Activated CD8-positive, alpha-beta memory T cell treated with anti-CD3 and anti-CD28 coated beads, Interleukin-2, amount 10 ng/mL, durations not matched to agents 7 days and 5 days (primary cell): ENCODE data around the gene CEP63. TPM values are rescaled to one million over a fixed set of nuclear protein-coding genes. Genes with fewer than 3 reads are reported as not detected.
"Not testable (repeated sequence)": the region's sequence is repeated elsewhere in the genome, so short reads cannot be mapped to it uniquely, and the experiment has no call there.

Source experiments
- ATAC-seq: fragments of 150-1000 bp; cut with Tn5 transposase; one replicate; pipeline ENCODE4 v1.10.0; 2021; ENCODE audit warnings: moderate library complexity
- CTCF ChIA-PET: fragments of 350-600 bp; sonication (Branson Sonifier 250); formaldehyde crosslinking; loops from one replicate; lab custom pipeline; 2021; ENCODE audit warnings: antibody characterized with exemption; lab: Charles Lee
- DNase-seq: peaks from one replicate; pipeline ENCODE4 v3.0.0-alpha.2; 2020
- H3K27ac Mint-ChIP-seq: one replicate; pipeline ENCODE4 v1.8.0; 2021; ENCODE audit warnings: mild to moderate bottlenecking, mixed read lengths
- H3K27me3 Mint-ChIP-seq: one replicate; pipeline ENCODE4 v1.8.0; 2021; ENCODE audit warnings: mixed read lengths
- H3K36me3 Mint-ChIP-seq: one replicate; pipeline ENCODE4 v1.8.0; 2021; ENCODE audit warnings: mild to moderate bottlenecking, mixed read lengths
- H3K4me1 Mint-ChIP-seq: one replicate; pipeline ENCODE4 v1.8.0; 2021; ENCODE audit warnings: mixed read lengths
- H3K4me3 Mint-ChIP-seq: one replicate; pipeline ENCODE4 v1.8.0; 2021; ENCODE audit warnings: mild to moderate bottlenecking, moderate library complexity, mixed read lengths
- H3K9me3 Mint-ChIP-seq: one replicate; pipeline ENCODE4 v1.8.0; 2022; ENCODE audit warnings: low read depth, mixed read lengths
- total RNA-seq, 2 experiments: library from RNA; stranded (reverse); gene quantifications; one replicate each; pipeline ENCODE4 v1.2.3, GENCODE V29; 2021

Gene CEP63
- total RNA-seq, 2 experiments from 2014 or later: 17.8 to 25.8 TPM

- CTCF ChIA-PET: no interaction called here
- ATAC-seq: no peak
- Mint-ChIP-seq H3K9me3 (no peaks in the 10 kb centered on the region), H3K27ac (no peak overlapping the region), H3K36me3 (peaks cover 19% of the 10 kb centered on the region), H3K4me3 (no peak overlapping the region), H3K27me3 (no peaks in the 10 kb centered on the region), H3K4me1 (no peaks in the 10 kb centered on the region)
- no peak for DNase-seq
Measured at GRCh38 chr3:134536781-134537180, 50.9 kb downstream of the CEP63 start.

DNA sequence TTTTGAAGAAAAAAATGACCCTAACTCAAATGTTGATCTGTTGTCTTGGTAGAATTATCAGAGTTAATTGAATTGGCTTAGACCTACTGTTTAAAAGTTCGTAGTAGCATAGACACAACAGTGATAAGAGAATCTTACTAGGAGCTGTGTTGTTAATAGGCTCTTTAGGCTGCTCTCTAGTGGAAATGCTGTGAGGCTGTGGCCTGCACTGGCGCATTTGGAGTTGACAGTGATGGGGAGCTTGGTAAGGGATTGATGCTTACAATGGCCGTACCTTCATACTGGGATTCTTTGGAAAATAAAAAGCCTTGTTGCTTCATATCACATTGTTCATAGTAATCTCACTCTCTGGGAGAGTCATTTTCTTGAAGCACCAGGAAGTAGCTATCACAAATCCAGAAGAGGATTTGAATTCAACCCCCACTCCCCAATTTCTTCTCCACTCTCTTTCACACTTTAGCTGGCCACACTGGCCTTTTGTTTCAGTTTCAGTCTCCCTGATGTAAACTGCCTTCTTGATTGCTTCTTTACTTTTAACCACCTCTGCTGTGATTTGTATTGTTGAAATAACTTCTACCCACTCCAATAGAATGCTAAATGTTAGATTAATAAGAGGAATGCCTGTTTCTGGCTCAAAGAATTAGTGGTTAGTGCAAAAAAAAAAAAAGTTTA, 56.6 kb downstream of the CEP63 start:
- Mint-ChIP-seq H3K36me3 (peaks cover 24% of the 10 kb centered on the region), H3K9me3 (no peaks in the 10 kb centered on the region), H3K4me1 (peaks cover 21% of the 10 kb centered on the region), H3K4me3 (no peak overlapping the region), H3K27me3 (no peaks in the 10 kb centered on the region), H3K27ac (no peak overlapping the region)
- CTCF ChIA-PET: interaction anchor here (1.8 kb wide), 1 partner anchor 16 kb away, joined by 4 read pairs; no protein-coding TSS in a partner anchor
- DNase-seq (no peak), ATAC-seq (no peak)

DNA sequence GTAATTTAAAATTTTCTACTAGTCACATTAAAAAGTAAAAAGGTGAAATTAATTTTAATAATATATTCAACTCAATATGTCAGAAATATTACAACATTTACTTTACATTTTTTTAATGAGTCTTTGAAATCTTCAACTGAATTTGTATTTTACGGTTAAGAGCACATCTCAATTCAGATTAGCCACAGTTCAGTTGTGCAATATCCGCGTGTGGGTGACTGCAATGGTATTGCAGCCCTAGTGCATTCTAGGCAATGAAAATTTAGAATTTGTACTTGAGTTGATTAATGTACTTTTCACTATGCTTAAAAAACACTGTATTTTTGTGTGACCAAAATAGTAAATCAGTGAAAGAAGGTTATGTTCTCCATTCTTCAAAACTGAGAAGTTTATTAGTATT, 57.3 kb downstream of the CEP63 start:
- no peak overlapping the region for H3K4me3 Mint-ChIP-seq
- CTCF ChIA-PET: interaction anchor here (1.8 kb wide), 1 partner anchor 15 kb away, joined by 4 read pairs; no protein-coding TSS in a partner anchor
- DNase-seq (no peak), ATAC-seq (no peak)
- H3K27ac Mint-ChIP-seq: no peak overlapping the region
- peaks cover 21% of the 10 kb centered on the region for H3K4me1 Mint-ChIP-seq
- H3K27me3 Mint-ChIP-seq: no peaks in the 10 kb centered on the region
- no peaks in the 10 kb centered on the region for H3K9me3 Mint-ChIP-seq
- H3K36me3 Mint-ChIP-seq: peaks cover 23% of the 10 kb centered on the region

GRCh38 chr3:134544316-134544715, 58.5 kb downstream of the CEP63 start:
- Mint-ChIP-seq H3K27me3 (no peaks in the 10 kb centered on the region), H3K4me1 (peaks cover 21% of the 10 kb centered on the region), H3K27ac (no peak overlapping the region), H3K4me3 (no peak overlapping the region), H3K36me3 (peaks cover 28% of the 10 kb centered on the region), H3K9me3 (no peaks in the 10 kb centered on the region)
- CTCF ChIA-PET: no interaction called here
- peak; percentile 47 for ATAC-seq
- DNase-seq: no peak

GRCh38 chr3:134544783-134545182, 58.9 kb downstream of the CEP63 start:
- DNase-seq, ATAC-seq, H3K27me3 Mint-ChIP-seq, H3K9me3 Mint-ChIP-seq, H3K27ac Mint-ChIP-seq, H3K4me3 Mint-ChIP-seq: not testable (repeated sequence)
- Mint-ChIP-seq H3K36me3 (peaks cover 32% of the 10 kb centered on the region), H3K4me1 (peaks cover 21% of the 10 kb centered on the region)
- CTCF ChIA-PET: interaction anchor here (1.2 kb wide), 1 partner anchor 56 kb away, joined by 3 read pairs; no protein-coding TSS in a partner anchor

GRCh38 chr3:134545818-134546217, 60.0 kb downstream of the CEP63 start:
- Mint-ChIP-seq H3K4me1 (peaks cover 21% of the 10 kb centered on the region), H3K9me3 (no peaks in the 10 kb centered on the region), H3K27me3 (no peaks in the 10 kb centered on the region), H3K4me3 (no peak overlapping the region), H3K27ac (no peak overlapping the region), H3K36me3 (peaks cover 40% of the 10 kb centered on the region)
- ATAC-seq (no peak), DNase-seq (no peak)
- CTCF ChIA-PET: interaction anchor here (1.2 kb wide), 1 partner anchor 55 kb away, joined by 3 read pairs; no protein-coding TSS in a partner anchor

- H3K27ac Mint-ChIP-seq: no peak overlapping the region
- DNase-seq (no peak), ATAC-seq (no peak)
- CTCF ChIA-PET: no interaction called here
- no peaks in the 10 kb centered on the region for H3K27me3 Mint-ChIP-seq
- no peaks in the 10 kb centered on the region for H3K4me1 Mint-ChIP-seq
- no peaks in the 10 kb centered on the region for H3K9me3 Mint-ChIP-seq
- H3K4me3 Mint-ChIP-seq: no peak overlapping the region
- H3K36me3 Mint-ChIP-seq: peaks cover 46% of the 10 kb centered on the region
Measured at GRCh38 chr3:134552784-134553183, 66.9 kb downstream of the CEP63 start.

DNA sequence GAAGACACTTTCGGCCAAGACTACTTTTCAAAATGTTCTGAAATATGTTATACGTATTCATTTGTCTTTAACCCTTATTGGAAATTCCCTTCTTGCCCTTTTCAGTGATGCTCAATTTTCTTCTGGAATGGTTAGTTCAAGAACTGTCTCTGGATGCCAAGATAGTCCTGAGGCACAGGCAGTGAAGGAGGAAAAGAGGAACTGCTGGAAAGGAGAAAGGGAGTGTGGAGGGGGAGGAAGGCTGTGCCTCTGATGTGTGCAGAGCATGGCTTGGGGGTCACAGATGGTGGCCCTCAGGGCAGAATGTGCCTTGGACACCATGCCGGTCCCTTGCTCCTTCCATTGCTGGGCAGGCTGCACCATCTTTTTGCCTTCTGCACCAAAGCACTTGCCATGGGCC, 73.7 kb downstream of the CEP63 start:
- H3K36me3 Mint-ChIP-seq: peaks cover 24% of the 10 kb centered on the region

DNA sequence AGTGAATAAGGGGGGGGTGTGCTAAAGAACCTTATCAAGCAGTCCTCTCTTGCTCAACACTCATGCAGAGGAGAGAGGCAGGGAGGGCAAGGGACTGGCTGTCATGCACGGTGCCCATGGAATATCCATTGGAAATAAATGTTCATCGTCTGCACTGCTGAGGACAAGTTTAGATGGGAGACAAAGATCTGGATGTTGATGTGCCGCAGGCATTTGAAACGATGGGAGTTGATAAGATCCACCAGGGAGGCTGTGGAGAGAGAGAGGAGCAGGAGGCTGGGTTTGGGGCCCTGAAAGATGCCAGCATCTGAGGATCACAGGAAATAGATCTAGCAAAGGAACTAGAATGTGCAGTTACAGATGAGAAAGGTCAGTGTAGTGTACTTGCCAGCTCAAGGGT, 76.2 kb downstream of the CEP63 start:
- DNase-seq: no peak
- no peak overlapping the region for H3K4me3 Mint-ChIP-seq
- no peaks in the 10 kb centered on the region for H3K27me3 Mint-ChIP-seq
- H3K36me3 Mint-ChIP-seq: peaks cover 24% of the 10 kb centered on the region
- no peaks in the 10 kb centered on the region for H3K9me3 Mint-ChIP-seq
- no peaks in the 10 kb centered on the region for H3K4me1 Mint-ChIP-seq
- CTCF ChIA-PET: no interaction called here
- no peak overlapping the region for H3K27ac Mint-ChIP-seq
- no peak for ATAC-seq

More for the DNA sequence above, 73.7 kb downstream of the CEP63 start:
- Mint-ChIP-seq H3K4me1 (no peaks in the 10 kb centered on the region), H3K27ac (no peak overlapping the region), H3K27me3 (no peaks in the 10 kb centered on the region), H3K4me3 (no peak overlapping the region), H3K9me3 (no peaks in the 10 kb centered on the region)
- CTCF ChIA-PET: no interaction called here
- ATAC-seq (no peak), DNase-seq (no peak)

DNA sequence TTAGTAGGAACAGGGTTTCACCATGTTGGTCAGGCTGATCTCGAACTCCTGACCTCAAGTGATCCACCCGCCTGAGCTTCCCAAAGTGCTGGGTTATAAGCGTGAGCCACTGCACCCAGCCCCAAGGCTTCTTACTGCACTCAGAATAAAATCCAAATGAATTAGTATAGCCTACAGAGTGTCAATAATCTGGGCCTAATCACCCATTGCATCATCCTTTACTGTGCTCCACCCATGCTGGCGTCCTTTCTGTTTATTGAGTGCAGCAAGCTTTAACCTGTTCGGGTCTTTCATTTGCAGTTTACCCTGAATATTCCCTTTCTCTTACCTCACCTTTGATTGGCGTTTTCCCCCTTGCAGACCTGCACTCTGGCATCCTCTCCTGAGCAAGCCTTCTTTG, 77.7 kb downstream of the CEP63 start:
- H3K9me3 Mint-ChIP-seq: peaks cover 2% of the 10 kb centered on the region
- ATAC-seq (no peak), DNase-seq (no peak)
- H3K4me3 Mint-ChIP-seq: no peak overlapping the region
- no peak overlapping the region for H3K27ac Mint-ChIP-seq
- no peaks in the 10 kb centered on the region for H3K4me1 Mint-ChIP-seq
- peaks cover 23% of the 10 kb centered on the region for H3K36me3 Mint-ChIP-seq
- no peaks in the 10 kb centered on the region for H3K27me3 Mint-ChIP-seq
- CTCF ChIA-PET: interaction anchor here (1.7 kb wide), 1 partner anchor 37 kb away, joined by 4 read pairs; no protein-coding TSS in a partner anchor

GRCh38 chr3:134564991-134565390, 79.1 kb downstream of the CEP63 start:
- Mint-ChIP-seq H3K36me3 (peaks cover 17% of the 10 kb centered on the region), H3K27me3 (no peaks in the 10 kb centered on the region), H3K4me3 (no peak overlapping the region), H3K4me1 (no peaks in the 10 kb centered on the region), H3K9me3 (peaks cover 6% of the 10 kb centered on the region), H3K27ac (no peak overlapping the region)
- DNase-seq (no peak), ATAC-seq (no peak)
- CTCF ChIA-PET: interaction anchor here (1.7 kb wide), 1 partner anchor 36 kb away, joined by 4 read pairs; no protein-coding TSS in a partner anchor

GRCh38 chr3:134567605-134568004, 81.7 kb downstream of the CEP63 start:
- Mint-ChIP-seq H3K4me1 (no peaks in the 10 kb centered on the region), H3K9me3 (peaks cover 12% of the 10 kb centered on the region), H3K36me3 (peaks cover 14% of the 10 kb centered on the region), H3K4me3 (no peak overlapping the region), H3K27ac (no peak overlapping the region), H3K27me3 (no peaks in the 10 kb centered on the region)
- DNase-seq: no peak
- ATAC-seq: no peak
- CTCF ChIA-PET: no interaction called here

GRCh38 chr3:134568790-134569189, 82.9 kb downstream of the CEP63 start:
- no peaks in the 10 kb centered on the region for H3K27me3 Mint-ChIP-seq
- peaks cover 12% of the 10 kb centered on the region for H3K9me3 Mint-ChIP-seq
- H3K4me1 Mint-ChIP-seq: no peaks in the 10 kb centered on the region
- DNase-seq (no peak), ATAC-seq (no peak)
- peaks cover 10% of the 10 kb centered on the region for H3K36me3 Mint-ChIP-seq
- no peak overlapping the region for H3K27ac Mint-ChIP-seq
- CTCF ChIA-PET: no interaction called here
- no peak overlapping the region for H3K4me3 Mint-ChIP-seq

DNA sequence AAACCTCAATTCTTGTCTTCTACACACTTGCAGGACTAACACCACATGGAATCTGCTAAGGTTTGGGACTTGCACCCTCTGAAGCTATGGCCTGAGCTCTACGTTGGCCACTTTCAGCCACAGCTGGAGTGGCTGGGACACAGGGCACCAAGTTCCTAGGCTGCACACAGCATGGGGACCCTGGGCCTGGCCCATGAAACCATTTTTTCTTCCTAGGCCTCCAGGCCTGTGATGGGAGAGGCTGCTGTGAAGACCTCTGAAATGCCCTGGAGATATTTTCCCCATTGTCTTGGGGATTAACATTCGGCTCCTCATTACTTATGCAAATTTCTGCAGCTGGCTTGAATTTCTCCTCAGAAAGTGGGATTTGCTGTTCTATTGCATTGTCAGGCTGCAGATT, 84.0 kb downstream of the CEP63 start:
- CTCF ChIA-PET: interaction anchor here (1.0 kb wide), 1 partner anchor 260 kb away, joined by 3 read pairs; no protein-coding TSS in a partner anchor

More for the DNA sequence above, 84.0 kb downstream of the CEP63 start:
- not testable (repeated sequence) for H3K27ac Mint-ChIP-seq, H3K4me1 Mint-ChIP-seq, ATAC-seq, H3K4me3 Mint-ChIP-seq, DNase-seq, H3K36me3 Mint-ChIP-seq, H3K27me3 Mint-ChIP-seq
- H3K9me3 Mint-ChIP-seq: peaks cover 12% of the 10 kb centered on the region
